PC-9 (cell line): ENCODE results near the gene ATAD2B. TPM values are rescaled to one million over a fixed set of nuclear protein-coding genes. Genes with fewer than 3 reads are reported as not detected.

Experiments
- BruUV-seq: library from RNA; stranded (reverse); fragments of 400-500 nt; replicated peaks from 2 replicates; lab custom pipeline; 2021; lab: Mats Ljungman, UMichigan
- CTCF ChIA-PET: fragments of 300-600 bp; sonication (Branson Sonifier 250); formaldehyde crosslinking; loops from one replicate; lab custom pipeline; 2022; ENCODE audit warnings: antibody characterized with exemption; lab: Charles Lee
- POLR2A ChIA-PET: fragments of 300-600 bp; sonication (Branson Sonifier 250); formaldehyde crosslinking; loops from one replicate; lab custom pipeline; 2022; ENCODE audit warnings: antibody characterized with exemption; ENCODE audit not compliant: unreplicated experiment; lab: Charles Lee
- DNase-seq, 2 experiments: peaks; one replicate each; pipeline versions ENCODE4 v3.0.0 to v3.0.0-alpha.2; 2015 to 2022; ENCODE audit warnings: mixed read lengths in 1 of 2
- H2AFZ ChIP-seq: fragments of 200-600 bp; sonication (generic); 2 replicates; pipeline ENCODE4 v1.8.1; 2017; ENCODE audit warnings: antibody characterized with exemption
- H3F3A ChIP-seq: fragments of 200-600 bp; sonication (generic); 2 replicates; pipeline ENCODE4 v1.8.1; 2017; ENCODE audit warnings: antibody characterized with exemption, mild to moderate bottlenecking, low read depth; ENCODE audit not compliant: insufficient read depth
- H3K27ac ChIP-seq: fragments of 200-600 bp; sonication (generic); 2 replicates; pipeline ENCODE4 v1.6.1; 2016; ENCODE audit warnings: mixed run types
- H3K27me3 ChIP-seq: fragments of 200-600 bp; sonication (generic); 2 replicates; pipeline ENCODE4 v1.6.1; 2016; ENCODE audit warnings: low read depth, mixed run types; ENCODE audit not compliant: insufficient read depth
- H3K36me3 ChIP-seq: fragments of 200-600 bp; sonication (generic); 2 replicates; pipeline ENCODE4 v1.6.1; 2016; ENCODE audit warnings: low read depth, mixed run types
- H3K4me1 ChIP-seq: fragments of 200-600 bp; sonication (generic); replicated peaks from 2 replicates; pipeline ENCODE4 v1.6.1; 2016; ENCODE audit warnings: mixed run types; ENCODE audit not compliant: insufficient read depth
- H3K4me2 ChIP-seq: fragments of 200-600 bp; sonication (generic); 2 replicates; pipeline ENCODE4 v1.6.1; 2017; ENCODE audit warnings: mixed run types
- H3K4me3 ChIP-seq: fragments of 200-600 bp; sonication (generic); 2 replicates; pipeline ENCODE4 v1.6.1; 2016; ENCODE audit warnings: mixed run types
- H3K79me2 ChIP-seq: fragments of 200-600 bp; sonication (generic); 2 replicates; pipeline ENCODE4 v1.6.1; 2017; ENCODE audit warnings: low read depth, mixed run types
- H3K9me2 ChIP-seq: fragments of 200-600 bp; sonication (generic); 2 replicates; pipeline ENCODE4 v1.8.1; 2017; ENCODE audit warnings: mild to moderate bottlenecking; ENCODE audit not compliant: insufficient read depth
- H3K9me3 ChIP-seq: fragments of 200-600 bp; sonication (generic); 2 replicates; pipeline ENCODE4 v1.8.1; 2016; ENCODE audit warnings: low read depth; ENCODE audit not compliant: insufficient read depth
- H4K20me1 ChIP-seq: fragments of 200-600 bp; sonication (generic); 2 replicates; pipeline ENCODE4 v1.8.1; 2017; ENCODE audit not compliant: insufficient read depth
- EZH2 ChIP-seq: fragments of 200-600 bp; sonication (generic); IDR thresholded peaks from 2 replicates; pipeline ENCODE4 v1.8.0; 2017; ENCODE audit warnings: antibody characterized with exemption, low read depth
- intact Hi-C: fragments of 100-400 bp; cut with micrococcal nuclease; formaldehyde crosslinking; loops from one replicate; pipeline ENCODE4 v1.10.0; 2022; ENCODE audit not compliant: unreplicated experiment
- total RNA-seq: library from RNA; stranded (reverse); gene quantifications from 2 replicates; pipeline ENCODE4 v1.2.3, GENCODE V29; 2021
- TF ChIP-seq, protein P1 (sequence below): fragments of 200-600 bp; sonication (generic); conservative IDR thresholded peaks from 2 replicates; pipeline ENCODE4 v1.6.1; 2017; ENCODE audit warnings: mixed run types, antibody characterized with exemption, mild to moderate bottlenecking, moderate library complexity

The ATAD2B gene
- total RNA-seq, 1 experiment from 2014 or later, result 12.6 TPM

- CTCF ChIA-PET, result interaction anchor here (0.6 to 0.7 kb wide), 2 partner anchors 49 to 609 kb away, joined by 3 to 13 read pairs; no protein-coding TSS in a partner anchor
- no TSS peak for BruUV-seq
- Histone ChIP-seq H3F3A (peaks cover 50% of the 10 kb centered on the region), H3K36me3 (no peaks in the 10 kb centered on the region), H4K20me1 (no peaks in the 10 kb centered on the region), H3K9me3 (no peaks in the 10 kb centered on the region), H3K4me3 (no peak overlapping the region), H3K27ac (peak overlapping the region; percentile 93), H3K4me2 (no peak overlapping the region), H2AFZ (no peak overlapping the region), H3K79me2 (peaks cover 53% of the 10 kb centered on the region), H3K4me1 (peaks cover 60% of the 10 kb centered on the region), H3K27me3 (no peaks in the 10 kb centered on the region), H3K9me2 (no peaks in the 10 kb centered on the region)
- DNase-seq, result no peak
- POLR2A ChIA-PET, result no interaction called here
- intact Hi-C loops, result loop anchor here (5.0 kb wide), 1 partner anchor 522 kb away; no protein-coding TSS in a partner anchor
- no peak for TF ChIP-seq EZH2
- TF ChIP-seq, protein P1, sequence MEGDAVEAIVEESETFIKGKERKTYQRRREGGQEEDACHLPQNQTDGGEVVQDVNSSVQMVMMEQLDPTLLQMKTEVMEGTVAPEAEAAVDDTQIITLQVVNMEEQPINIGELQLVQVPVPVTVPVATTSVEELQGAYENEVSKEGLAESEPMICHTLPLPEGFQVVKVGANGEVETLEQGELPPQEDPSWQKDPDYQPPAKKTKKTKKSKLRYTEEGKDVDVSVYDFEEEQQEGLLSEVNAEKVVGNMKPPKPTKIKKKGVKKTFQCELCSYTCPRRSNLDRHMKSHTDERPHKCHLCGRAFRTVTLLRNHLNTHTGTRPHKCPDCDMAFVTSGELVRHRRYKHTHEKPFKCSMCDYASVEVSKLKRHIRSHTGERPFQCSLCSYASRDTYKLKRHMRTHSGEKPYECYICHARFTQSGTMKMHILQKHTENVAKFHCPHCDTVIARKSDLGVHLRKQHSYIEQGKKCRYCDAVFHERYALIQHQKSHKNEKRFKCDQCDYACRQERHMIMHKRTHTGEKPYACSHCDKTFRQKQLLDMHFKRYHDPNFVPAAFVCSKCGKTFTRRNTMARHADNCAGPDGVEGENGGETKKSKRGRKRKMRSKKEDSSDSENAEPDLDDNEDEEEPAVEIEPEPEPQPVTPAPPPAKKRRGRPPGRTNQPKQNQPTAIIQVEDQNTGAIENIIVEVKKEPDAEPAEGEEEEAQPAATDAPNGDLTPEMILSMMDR, result no peak
Observed at GRCh38 chr2:23904215-23904614, 22.7 kb downstream of the ATAD2B start.

GRCh38 chr2:23903034-23903433, 23.9 kb downstream of the ATAD2B start:
- intact Hi-C loops, result loop anchor here (5.0 kb wide), 1 partner anchor 521 kb away; no protein-coding TSS in a partner anchor
- H3K9me3 ChIP-seq, result no peaks in the 10 kb centered on the region
- ChIA-PET CTCF (no interaction called here), POLR2A (no interaction called here)
- peaks cover 64% of the 10 kb centered on the region for H3K79me2 ChIP-seq
- no peak overlapping the region for H2AFZ ChIP-seq
- no peak overlapping the region for H3K4me3 ChIP-seq
- peaks cover 60% of the 10 kb centered on the region for H3K4me1 ChIP-seq
- H3K4me2 ChIP-seq, result peak overlapping the region; percentile 79
- H3K9me2 ChIP-seq, result no peaks in the 10 kb centered on the region
- no peaks in the 10 kb centered on the region for H3K27me3 ChIP-seq
- no peak for DNase-seq
- BruUV-seq, result no TSS peak
- H3K27ac ChIP-seq, result peak overlapping the region; percentile 93
- no peaks in the 10 kb centered on the region for H3K36me3 ChIP-seq
- no peak for TF ChIP-seq EZH2
- TF ChIP-seq, protein P1, result no peak
- peaks cover 50% of the 10 kb centered on the region for H3F3A ChIP-seq
- no peaks in the 10 kb centered on the region for H4K20me1 ChIP-seq

DNA sequence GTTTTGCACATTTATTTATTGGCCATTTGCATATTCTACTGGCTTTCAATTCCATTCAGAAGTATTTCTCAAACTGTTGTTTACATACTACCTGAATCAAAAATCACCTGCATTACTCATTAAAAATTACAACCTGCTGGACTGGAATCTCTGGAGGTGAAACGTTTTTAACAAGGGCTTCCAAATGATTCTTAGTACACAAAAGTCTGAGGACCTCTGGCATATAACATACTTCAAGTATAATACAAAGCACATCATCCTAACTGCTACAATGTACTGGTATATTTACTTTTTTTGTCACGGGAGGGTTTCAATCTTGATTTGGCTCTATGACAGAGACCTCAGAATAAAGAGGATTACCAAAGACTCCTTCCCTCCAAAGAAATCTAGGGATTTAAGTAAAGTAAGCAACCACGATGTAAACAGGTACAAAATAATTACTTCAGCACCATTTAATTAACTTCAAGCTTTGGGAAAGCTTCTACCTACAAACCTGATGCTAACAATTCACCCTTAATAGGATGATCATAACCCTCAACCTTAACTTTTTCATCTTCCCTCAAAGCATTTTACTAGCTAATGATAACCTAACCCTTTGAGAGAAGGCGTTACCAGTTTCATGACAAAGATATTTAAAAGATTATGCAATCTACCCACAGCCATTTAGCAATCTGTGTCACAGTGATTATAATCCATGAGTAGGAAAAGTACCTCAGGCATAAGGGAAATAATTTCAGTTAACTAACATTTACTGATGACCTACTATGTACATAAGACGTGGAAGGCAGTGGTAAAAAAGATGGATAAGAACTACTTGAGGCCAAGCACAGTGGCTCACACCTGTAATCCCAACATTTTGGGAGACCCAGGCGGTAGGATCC, 24.7 kb downstream of the ATAD2B start:
- POLR2A ChIA-PET, result interaction anchor here (0.7 kb wide), 1 partner anchor 150 kb away, joined by 7 read pairs; no protein-coding TSS in a partner anchor

More for the DNA sequence above, 24.7 kb downstream of the ATAD2B start:
- Histone ChIP-seq H3K27me3 (no peaks in the 10 kb centered on the region), H3F3A (peaks cover 50% of the 10 kb centered on the region), H3K4me3 (peak overlapping the region; percentile 46), H4K20me1 (no peaks in the 10 kb centered on the region), H3K9me3 (no peaks in the 10 kb centered on the region), H2AFZ (no peak overlapping the region), H3K9me2 (no peaks in the 10 kb centered on the region), H3K79me2 (peaks cover 72% of the 10 kb centered on the region), H3K36me3 (no peaks in the 10 kb centered on the region), H3K27ac (peak overlapping the region; percentile 93), H3K4me1 (peaks cover 60% of the 10 kb centered on the region), H3K4me2 (peak overlapping the region; percentile 79)
- CTCF ChIA-PET, result no interaction called here
- peak in 1 of 2 experiments; percentile 94 for DNase-seq
- no peak for TF ChIP-seq EZH2
- TF ChIP-seq, protein P1, result no peak
- intact Hi-C loops, result loop anchor here (5.0 kb wide), 1 partner anchor 520 kb away; no protein-coding TSS in a partner anchor
- BruUV-seq, result no TSS peak
